ENCODE measurements around the gene LRRTM4. TPM values are rescaled to one million over a fixed set of nuclear protein-coding genes. Genes with fewer than 3 reads are reported as not detected.
"Not testable (repeated sequence)": the region's sequence is repeated elsewhere in the genome, so short reads cannot be mapped to it uniquely, and the experiment has no call there.

The LRRTM4 gene
- total and polyA plus RNA-seq, 2 experiments from 2014 or later, result 8.5 to 15.4 TPM

DNA sequence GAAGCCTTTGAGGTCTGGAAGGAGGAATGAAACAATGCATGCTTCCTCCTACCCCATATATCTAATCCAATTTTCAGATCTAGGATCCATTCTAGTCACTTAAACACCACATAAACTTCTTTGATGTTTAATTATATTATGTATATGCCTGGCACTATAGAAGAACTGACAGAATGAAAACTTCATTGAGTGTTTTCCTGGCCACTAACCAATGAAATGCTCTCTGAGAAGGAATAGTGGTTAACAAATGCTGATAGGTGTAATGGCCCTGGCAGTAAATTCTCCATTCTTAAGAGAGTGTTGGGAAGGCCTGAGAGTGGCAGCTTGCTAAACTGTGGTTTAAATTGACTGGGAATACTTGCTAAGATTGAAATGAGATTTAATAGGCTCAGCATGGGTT, 710.0 kb downstream of the LRRTM4 start:
- H3K4me1 ChIP-seq (ENCODE audit: low read depth), result no peaks in the 10 kb centered on the region
- H3K9me3 ChIP-seq (ENCODE audit: low read depth), result no peaks in the 10 kb centered on the region
- H3K4me3 ChIP-seq, result no peak overlapping the region
- no peaks in the 10 kb centered on the region for H3K36me3 ChIP-seq
- TF ChIP-seq, protein P1, sequence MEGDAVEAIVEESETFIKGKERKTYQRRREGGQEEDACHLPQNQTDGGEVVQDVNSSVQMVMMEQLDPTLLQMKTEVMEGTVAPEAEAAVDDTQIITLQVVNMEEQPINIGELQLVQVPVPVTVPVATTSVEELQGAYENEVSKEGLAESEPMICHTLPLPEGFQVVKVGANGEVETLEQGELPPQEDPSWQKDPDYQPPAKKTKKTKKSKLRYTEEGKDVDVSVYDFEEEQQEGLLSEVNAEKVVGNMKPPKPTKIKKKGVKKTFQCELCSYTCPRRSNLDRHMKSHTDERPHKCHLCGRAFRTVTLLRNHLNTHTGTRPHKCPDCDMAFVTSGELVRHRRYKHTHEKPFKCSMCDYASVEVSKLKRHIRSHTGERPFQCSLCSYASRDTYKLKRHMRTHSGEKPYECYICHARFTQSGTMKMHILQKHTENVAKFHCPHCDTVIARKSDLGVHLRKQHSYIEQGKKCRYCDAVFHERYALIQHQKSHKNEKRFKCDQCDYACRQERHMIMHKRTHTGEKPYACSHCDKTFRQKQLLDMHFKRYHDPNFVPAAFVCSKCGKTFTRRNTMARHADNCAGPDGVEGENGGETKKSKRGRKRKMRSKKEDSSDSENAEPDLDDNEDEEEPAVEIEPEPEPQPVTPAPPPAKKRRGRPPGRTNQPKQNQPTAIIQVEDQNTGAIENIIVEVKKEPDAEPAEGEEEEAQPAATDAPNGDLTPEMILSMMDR (IDR thresholded peaks at IDR 0.05; ENCODE audit: low read depth, low read length), result no peak
- no peaks in the 10 kb centered on the region for H3K27me3 ChIP-seq
- DNase-seq (ENCODE audit: low read depth in 1 of 2, low spot score in 1 of 2), result no peak
- H3K27ac ChIP-seq, result no peak overlapping the region

DNA sequence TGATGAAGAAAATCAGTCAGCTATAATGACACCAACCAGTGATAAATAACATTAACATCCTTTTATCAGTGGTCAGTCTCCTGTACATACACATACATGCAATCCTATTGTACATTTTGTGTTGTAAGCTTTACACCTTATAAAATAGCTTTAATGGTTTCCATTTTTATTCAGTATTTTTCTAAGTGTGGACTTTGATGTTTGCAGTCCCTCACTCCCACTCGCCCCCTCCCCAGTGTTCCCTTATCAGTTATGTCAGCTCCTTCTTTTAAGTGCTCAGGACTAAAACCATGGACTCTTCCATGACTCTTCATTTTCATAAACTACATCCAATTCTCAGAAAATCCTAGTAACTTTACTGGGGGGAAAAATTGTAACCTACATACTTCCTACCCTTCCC, 713.0 kb downstream of the LRRTM4 start:
- Histone ChIP-seq H3K27ac (no peak overlapping the region), H3K4me3 (no peak overlapping the region), H3K36me3 (no peaks in the 10 kb centered on the region), H3K9me3 (ENCODE audit: low read depth) (no peaks in the 10 kb centered on the region), H3K4me1 (ENCODE audit: low read depth) (no peaks in the 10 kb centered on the region), H3K27me3 (no peaks in the 10 kb centered on the region)
- TF ChIP-seq, protein P1 (IDR thresholded peaks at IDR 0.05; ENCODE audit: low read depth, low read length), result no peak
- DNase-seq (ENCODE audit: low read depth in 1 of 2, low spot score in 1 of 2), result no peak

DNA sequence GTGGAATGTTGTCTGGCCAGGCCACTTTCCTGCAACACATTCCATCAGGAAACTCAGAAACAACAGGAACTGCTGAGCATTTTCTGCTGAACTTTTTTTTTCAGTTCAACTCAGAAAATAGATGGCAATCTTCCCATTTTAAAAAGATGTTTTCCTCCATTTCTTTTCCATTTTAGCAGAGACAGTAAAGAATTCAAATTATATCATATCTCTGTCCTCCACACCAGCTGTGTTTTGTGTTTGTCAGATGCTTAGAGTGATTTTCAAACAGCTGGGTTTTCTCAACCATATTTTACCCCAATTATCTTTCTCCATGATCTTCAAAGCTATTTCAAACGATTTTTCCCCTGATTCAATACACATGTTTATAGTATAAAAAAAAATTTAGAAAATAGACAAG, 713.4 kb downstream of the LRRTM4 start:
- Histone ChIP-seq H3K4me3 (no peak overlapping the region), H3K4me1 (ENCODE audit: low read depth) (no peaks in the 10 kb centered on the region), H3K36me3 (no peaks in the 10 kb centered on the region), H3K27ac (no peak overlapping the region), H3K27me3 (no peaks in the 10 kb centered on the region), H3K9me3 (ENCODE audit: low read depth) (no peaks in the 10 kb centered on the region)
- TF ChIP-seq, protein P1 (IDR thresholded peaks at IDR 0.05; ENCODE audit: low read depth, low read length), result no peak
- no peak for DNase-seq (ENCODE audit: low read depth in 1 of 2, low spot score in 1 of 2)

DNA sequence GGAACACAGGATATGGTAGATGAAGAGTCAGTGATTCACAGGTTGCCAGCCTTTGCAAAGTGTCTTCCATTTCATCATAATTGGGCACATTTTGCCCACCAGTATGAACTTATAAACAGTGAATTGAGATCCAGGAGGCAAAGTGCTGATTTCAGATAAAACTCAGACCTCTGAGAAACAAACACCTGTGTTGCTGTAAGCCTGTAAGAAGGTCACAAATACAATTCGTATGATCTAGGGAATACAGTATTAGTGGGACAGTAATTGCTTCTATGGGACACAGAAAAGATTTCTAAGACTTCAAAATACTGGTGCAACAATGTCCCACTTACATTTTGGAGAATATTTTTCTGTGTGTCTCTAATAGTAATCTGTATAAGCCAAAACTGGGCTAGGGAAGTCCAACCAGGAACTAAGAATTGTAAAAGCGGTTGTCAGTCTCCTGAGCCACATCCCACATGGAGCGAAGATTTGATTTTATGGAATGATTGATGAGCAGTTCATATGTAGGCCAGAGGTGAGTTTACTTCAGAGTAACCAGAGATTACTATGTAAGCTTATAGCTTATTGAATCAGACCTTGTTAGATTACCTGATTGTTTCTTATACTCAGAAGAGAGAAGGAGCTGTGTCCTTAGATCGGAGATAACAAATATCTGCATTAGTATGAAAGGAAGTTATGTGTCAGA, 728.4 kb downstream of the LRRTM4 start:
- Histone ChIP-seq H3K4me1 (ENCODE audit: low read depth) (peaks cover 8% of the 10 kb centered on the region), H3K9me3 (ENCODE audit: low read depth) (no peaks in the 10 kb centered on the region), H3K4me3 (no peak overlapping the region), H3K36me3 (no peaks in the 10 kb centered on the region), H3K27ac (no peak overlapping the region), H3K27me3 (no peaks in the 10 kb centered on the region)
- TF ChIP-seq, protein P1 (IDR thresholded peaks at IDR 0.05; ENCODE audit: low read depth, low read length), result no peak
- no peak for DNase-seq (ENCODE audit: low read depth in 1 of 2, low spot score in 1 of 2)

DNA sequence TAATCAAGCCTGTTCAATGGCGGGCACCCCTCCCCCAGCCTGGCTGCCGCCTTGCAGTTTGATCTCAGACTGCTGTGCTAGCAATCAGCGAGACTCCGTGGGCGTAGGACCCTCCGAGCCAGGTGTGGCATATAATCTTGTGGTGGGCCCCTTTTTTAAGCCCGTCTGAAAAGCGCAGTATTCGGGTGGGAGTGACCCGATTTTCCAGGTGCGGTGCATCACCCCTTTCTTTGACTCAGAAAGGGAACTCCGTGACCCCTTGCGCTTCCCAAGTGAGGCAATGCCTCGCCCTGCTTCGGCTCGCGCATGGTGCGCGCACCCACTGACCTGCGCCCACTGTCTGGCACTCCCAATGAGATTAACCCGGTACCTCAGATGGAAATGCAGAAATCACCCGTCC, 740.9 kb downstream of the LRRTM4 start:
- not testable (repeated sequence) for H3K9me3 ChIP-seq (ENCODE audit: low read depth); H3K4me3 ChIP-seq; H3K36me3 ChIP-seq; DNase-seq (ENCODE audit: low read depth in 1 of 2, low spot score in 1 of 2); H3K4me1 ChIP-seq (ENCODE audit: low read depth); H3K27ac ChIP-seq; H3K27me3 ChIP-seq

DNA sequence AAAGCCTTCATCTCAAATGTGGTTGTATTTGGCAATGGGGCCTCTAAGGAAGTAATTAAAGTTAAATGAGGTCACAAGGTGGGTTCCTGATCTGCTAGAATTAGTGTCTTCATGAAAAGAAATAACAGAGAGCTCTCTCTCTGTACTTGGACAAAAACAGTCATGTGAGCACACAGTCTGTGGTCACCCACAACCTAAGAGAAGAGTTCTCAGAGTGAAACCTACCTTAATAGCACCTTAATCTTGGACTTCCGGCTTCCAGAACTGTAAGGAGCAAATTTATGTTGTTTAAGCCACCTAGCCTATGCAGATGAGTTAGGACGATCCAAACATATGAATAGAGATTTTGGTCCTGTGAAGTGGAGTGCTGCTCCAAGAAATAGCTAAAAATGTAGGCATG, 758.9 kb downstream of the LRRTM4 start:
- H3K36me3 ChIP-seq, result no peaks in the 10 kb centered on the region
- TF ChIP-seq, protein P1 (IDR thresholded peaks at IDR 0.05; ENCODE audit: low read depth, low read length), result no peak

More for the DNA sequence above, 758.9 kb downstream of the LRRTM4 start:
- DNase-seq (ENCODE audit: low read depth in 1 of 2, low spot score in 1 of 2), result no peak
- Histone ChIP-seq H3K27ac (no peak overlapping the region), H3K4me1 (ENCODE audit: low read depth) (peaks cover 9% of the 10 kb centered on the region), H3K9me3 (ENCODE audit: low read depth) (no peaks in the 10 kb centered on the region), H3K4me3 (no peak overlapping the region), H3K27me3 (no peaks in the 10 kb centered on the region)
